A673 (cell line): ENCODE data around the gene C17orf50.

Experiments
- CTCF ChIP-seq: fragments of 300-800, 200-600 bp; sonication (generic); conservative IDR thresholded peaks from 2 replicates; pipeline ENCODE4 v1.5.1; 2017; ENCODE audit warnings: low read depth, mild to moderate bottlenecking, antibody characterized with exemption, low read length, moderate library complexity, mixed read lengths
- EZH2 ChIP-seq: fragments of 200-600 bp; sonication (generic); IDR thresholded peaks from 2 replicates; pipeline ENCODE4 v1.6.1; 2017; ENCODE audit warnings: borderline replicate concordance, low read depth, mild to moderate bottlenecking, mixed read lengths, antibody characterized with exemption, low read length; ENCODE audit not compliant: poor library complexity, severe bottlenecking

DNA sequence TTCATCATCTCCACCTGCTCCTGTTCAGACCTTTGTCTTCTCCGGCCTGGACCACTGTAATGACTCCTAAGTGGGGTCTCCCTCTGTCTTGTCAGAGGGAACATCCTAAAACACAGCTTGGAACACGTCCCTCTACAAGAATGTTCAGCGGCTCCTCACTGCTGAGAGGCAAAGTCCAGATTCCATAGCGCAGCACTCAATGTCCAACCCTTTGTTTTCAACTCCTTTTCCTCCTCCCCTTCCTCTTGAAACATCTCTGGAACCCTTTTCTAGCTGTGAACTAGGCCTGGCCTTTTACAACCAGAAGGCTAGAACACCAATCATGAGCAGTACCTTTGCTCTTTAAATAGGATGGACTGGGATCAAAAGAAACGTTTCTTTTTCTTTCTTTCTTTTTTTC lies 914 bp downstream of the C17orf50 start:
- no peak for TF ChIP-seq CTCF
- TF ChIP-seq EZH2: no peak
